Measurements from ENCODE around the gene CHDH. TPM values are rescaled to one million over a fixed set of nuclear protein-coding genes. Genes with fewer than 3 reads are reported as not detected.

The CHDH gene, protein sequence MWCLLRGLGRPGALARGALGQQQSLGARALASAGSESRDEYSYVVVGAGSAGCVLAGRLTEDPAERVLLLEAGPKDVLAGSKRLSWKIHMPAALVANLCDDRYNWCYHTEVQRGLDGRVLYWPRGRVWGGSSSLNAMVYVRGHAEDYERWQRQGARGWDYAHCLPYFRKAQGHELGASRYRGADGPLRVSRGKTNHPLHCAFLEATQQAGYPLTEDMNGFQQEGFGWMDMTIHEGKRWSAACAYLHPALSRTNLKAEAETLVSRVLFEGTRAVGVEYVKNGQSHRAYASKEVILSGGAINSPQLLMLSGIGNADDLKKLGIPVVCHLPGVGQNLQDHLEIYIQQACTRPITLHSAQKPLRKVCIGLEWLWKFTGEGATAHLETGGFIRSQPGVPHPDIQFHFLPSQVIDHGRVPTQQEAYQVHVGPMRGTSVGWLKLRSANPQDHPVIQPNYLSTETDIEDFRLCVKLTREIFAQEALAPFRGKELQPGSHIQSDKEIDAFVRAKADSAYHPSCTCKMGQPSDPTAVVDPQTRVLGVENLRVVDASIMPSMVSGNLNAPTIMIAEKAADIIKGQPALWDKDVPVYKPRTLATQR
- 3.7 TPM for total RNA-seq
- long read RNA-seq, full-length matches to known transcripts, result 15 of 33 reads
- long read RNA-seq, partial matches to known transcripts, result 5 of 33 reads
- long read RNA-seq, other reads (novel, unspliced or antisense), result 13 of 33 reads

DNA sequence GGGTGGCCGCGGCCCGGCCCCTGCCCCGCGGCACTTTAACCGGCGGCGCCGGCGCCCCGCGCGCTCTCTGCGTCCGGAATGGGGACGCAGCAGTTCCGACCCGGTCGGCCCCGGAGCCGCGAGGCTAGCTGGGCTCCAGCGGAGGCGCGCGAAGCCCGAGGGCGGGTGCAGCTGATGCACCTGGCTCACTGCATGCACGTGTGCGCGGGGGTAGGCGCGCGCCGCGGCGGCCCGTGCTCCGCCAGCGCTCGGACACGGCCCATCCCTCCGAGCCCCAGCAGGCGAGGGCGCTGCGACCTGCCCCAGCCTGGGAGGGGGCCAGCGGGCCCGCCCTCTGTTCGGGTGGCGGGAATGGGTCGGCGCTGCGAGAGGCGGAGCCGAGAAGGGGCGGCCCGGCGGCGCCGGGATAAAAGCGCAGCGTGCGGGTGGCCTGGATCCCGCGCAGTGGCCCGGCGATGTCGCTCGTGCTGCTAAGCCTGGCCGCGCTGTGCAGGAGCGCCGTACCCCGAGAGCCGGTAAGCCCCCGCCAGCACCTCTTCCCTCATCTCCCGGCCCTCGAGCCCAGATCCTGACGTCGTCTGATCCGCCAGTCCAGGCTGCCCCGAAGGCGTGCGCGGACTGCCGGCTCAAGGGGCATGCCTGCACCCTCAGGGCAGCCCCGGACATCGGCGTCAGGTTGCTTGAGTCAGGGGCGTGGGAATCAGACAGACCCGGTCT, at the start of gene CHDH, which contains the start of gene IL17RB:
CHDH (minus strand) TSS at position 286 of the 717 bp plus-strand sequence. CDS start 22,411 bp downstream, outside the sequence.
IL17RB (plus strand) TSS at position 435 of the 717 bp plus-strand sequence; CDS start at position 456, 21 bp downstream.
- peaks cover 33% of the 10 kb centered on the region for H3K4me1 ChIP-seq
- peaks cover 51% of the 10 kb centered on the region for H3K27me3 ChIP-seq (ENCODE audit: low read depth)
- intact Hi-C loops (cut with micrococcal nuclease), result no loop called here

GRCh38 chr3:53892286-53892637, 46.0 kb upstream of the CHDH start:
- Histone ChIP-seq H3K4me1 (peaks cover 46% of the 10 kb centered on the region), H3K4me3 (peak overlapping the region; percentile 81), H3K27ac (replicated peaks) (peak overlapping the region; percentile 91), H3K36me3 (peaks cover 11% of the 10 kb centered on the region), H3K27me3 (ENCODE audit: low read depth) (peaks cover 5% of the 10 kb centered on the region), H3K9me3 (replicated peaks) (no peaks in the 10 kb centered on the region)
- no peak for TF ChIP-seq CTCF (IDR thresholded peaks at IDR 0.05; ENCODE audit: borderline replicate concordance)
- intact Hi-C loops (cut with micrococcal nuclease), result no loop called here
- DNase-seq, result no peak

More for the DNA sequence above, at the start of gene CHDH, which contains the start of gene IL17RB:
- H3K4me3 ChIP-seq, result peak within 1 kb of the TSS; percentile 81
- no peaks in the 10 kb centered on the region for H3K9me3 ChIP-seq (replicated peaks)
- TF ChIP-seq CTCF (IDR thresholded peaks at IDR 0.05; ENCODE audit: borderline replicate concordance), result no peak
- no peaks in the 10 kb centered on the region for H3K36me3 ChIP-seq
- H3K27ac ChIP-seq (replicated peaks), result peak within 1 kb of the TSS; percentile 78
- DNase-seq, result peak; percentile 58

DNA sequence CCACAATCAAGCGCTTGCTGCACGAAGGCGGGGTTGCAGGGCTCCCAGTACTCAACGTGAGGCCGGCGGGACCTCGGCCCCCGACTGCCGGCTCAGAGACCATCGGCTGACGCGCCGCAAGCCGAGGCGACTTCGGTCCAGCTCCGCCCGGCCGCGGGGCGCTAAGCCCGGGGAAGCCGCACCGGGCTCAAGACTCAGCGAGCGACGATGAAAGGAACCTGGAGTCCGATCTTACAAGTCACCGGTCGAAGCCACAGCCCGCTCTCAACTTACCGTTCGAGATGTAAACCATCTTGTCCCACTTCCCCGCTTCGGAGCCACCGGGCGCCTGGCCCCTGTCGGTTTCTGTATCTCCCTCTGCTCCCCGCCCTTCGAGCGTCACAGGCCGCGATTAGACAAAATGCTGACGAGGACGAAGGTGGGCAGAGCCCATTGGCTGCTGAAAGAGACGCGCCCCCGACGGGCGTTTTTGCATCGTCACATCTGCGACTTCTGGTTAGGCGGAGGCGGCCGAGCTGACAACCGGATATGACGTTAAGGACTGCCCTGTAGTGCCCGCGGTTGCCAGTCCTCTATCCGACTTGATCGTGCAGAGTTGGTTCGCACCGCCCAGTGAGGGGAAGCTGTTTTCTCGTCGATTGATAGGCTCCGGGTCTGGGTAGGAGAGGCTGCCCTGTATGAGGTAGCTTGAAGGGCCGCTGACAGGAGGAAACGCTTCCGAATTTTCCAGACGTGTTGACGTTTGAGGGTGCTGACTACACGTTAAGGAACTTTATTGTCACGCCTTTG, 45.5 kb upstream of the CHDH start, which contains the start of gene SELENOK:
SELENOK (minus strand) TSS at position 363 of the 789 bp plus-strand sequence.
- Histone ChIP-seq H3K9me3 (replicated peaks) (no peaks in the 10 kb centered on the region), H3K4me1 (peaks cover 46% of the 10 kb centered on the region), H3K4me3 (peak within 1 kb of the TSS; percentile 81), H3K36me3 (peaks cover 17% of the 10 kb centered on the region), H3K27me3 (ENCODE audit: low read depth) (no peaks in the 10 kb centered on the region), H3K27ac (replicated peaks) (peak within 1 kb of the TSS; percentile 91)
- TF ChIP-seq CTCF (IDR thresholded peaks at IDR 0.05; ENCODE audit: borderline replicate concordance), result no peak
- peak; percentile 99 for DNase-seq
- intact Hi-C loops (cut with micrococcal nuclease), result no loop called here

DNA sequence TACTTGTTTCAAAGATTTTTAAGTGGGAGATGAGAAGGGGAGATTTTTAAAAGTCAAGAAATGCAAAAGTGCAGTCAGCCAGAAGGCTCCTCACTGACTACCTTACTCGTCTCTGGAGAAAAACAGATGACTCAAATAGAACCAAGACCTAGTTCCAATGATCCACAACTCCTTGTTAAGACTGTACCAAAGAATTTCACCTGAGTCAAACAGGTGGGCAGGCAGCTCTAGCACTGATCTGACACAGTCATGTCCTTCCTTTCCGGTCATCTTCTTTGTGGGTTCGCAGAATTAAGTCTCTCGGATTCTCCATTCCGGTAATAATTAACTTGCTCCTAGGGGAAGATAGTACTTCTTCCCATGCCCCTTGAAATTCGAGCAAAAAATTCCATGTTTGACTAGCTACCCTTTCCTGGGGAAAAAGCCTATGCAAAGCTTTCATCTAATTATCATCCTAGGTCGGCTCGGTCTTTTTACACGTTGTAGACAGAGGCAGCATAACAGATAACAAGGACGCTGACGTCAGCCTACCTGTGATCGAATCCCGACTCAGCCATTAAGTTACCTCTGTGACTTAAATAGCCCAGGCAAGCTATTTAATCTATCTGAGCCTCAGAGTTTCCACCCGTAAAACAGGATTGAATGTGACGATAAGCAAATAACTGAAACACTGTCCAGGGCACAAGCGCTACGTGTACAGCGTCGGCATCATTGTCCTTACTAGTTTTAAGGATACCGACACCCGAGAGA, 44.7 kb upstream of the CHDH start:
- DNase-seq, result no peak
- intact Hi-C loops (cut with micrococcal nuclease), result no loop called here
- Histone ChIP-seq H3K36me3 (peaks cover 25% of the 10 kb centered on the region), H3K27ac (replicated peaks) (peak overlapping the region; percentile 91), H3K27me3 (ENCODE audit: low read depth) (no peaks in the 10 kb centered on the region), H3K4me1 (peaks cover 46% of the 10 kb centered on the region), H3K9me3 (replicated peaks) (no peaks in the 10 kb centered on the region), H3K4me3 (peak overlapping the region; percentile 81)
- no peak for TF ChIP-seq CTCF (IDR thresholded peaks at IDR 0.05; ENCODE audit: borderline replicate concordance)

Measured in left ventricle myocardium inferior (tissue), 1 donor.